ENCODE data around the gene SCGB1D2. TPM values are rescaled to one million over a fixed set of nuclear protein-coding genes. Genes with fewer than 3 reads are reported as not detected.
"Not testable (repeated sequence)": the region's sequence is repeated elsewhere in the genome, so short reads cannot be mapped to it uniquely, and the experiment has no call there.

The SCGB1D2 gene
- total RNA-seq: not detected

GRCh38 chr11:62242021-62242420 lies at the start of gene SCGB1D2:
SCGB1D2 (plus strand) TSS chr11:62242239; CDS start chr11:62242308, 69 bp downstream.
- intact Hi-C loops (cut with DNase I): no loop called here
- TF ChIP-seq POLR2A (IDR thresholded peaks at IDR 0.05; ENCODE audit: low read depth): no peak
- TF ChIP-seq CTCF (IDR thresholded peaks at IDR 0.05): no peak
- TF ChIP-seq POLR2AphosphoS5 (IDR thresholded peaks at IDR 0.05): no peak
- no peak for TF ChIP-seq EP300 (IDR thresholded peaks at IDR 0.05)

GRCh38 chr11:62193952-62194351 lies 48.1 kb upstream of the SCGB1D2 start:
- 69% methylated on average over 4 of the region's 4 CpGs for WGBS
- TF ChIP-seq EP300 (IDR thresholded peaks at IDR 0.05) (no peak), CTCF (IDR thresholded peaks at IDR 0.05) (no peak), POLR2A (IDR thresholded peaks at IDR 0.05; ENCODE audit: low read depth) (no peak)

More at GRCh38 chr11:62242021-62242420, at the start of gene SCGB1D2:
- Histone ChIP-seq H3K9me3 (no peaks in the 10 kb centered on the region), H3K27ac (replicated peaks in 1 of 4) (no peak within 1 kb of the TSS), H3K27me3 (peaks cover 0 to 54% (median 0%) of the 10 kb centered on the region in 4 donors), H3K4me1 (no peaks in the 10 kb centered on the region), H3K4me3 (no peak within 1 kb of the TSS), H3K36me3 (no peaks in the 10 kb centered on the region)
- no CpG with 5 or more reads among the region's 3 CpGs for WGBS
- DNase-seq (ENCODE audit: extremely low spot score): no peak

GRCh38 chr11:62195010-62195409 lies 47.0 kb upstream of the SCGB1D2 start:
- H3K4me3 ChIP-seq; H3K27ac ChIP-seq (replicated peaks in 1 of 4); DNase-seq (ENCODE audit: extremely low spot score); H3K4me1 ChIP-seq; intact Hi-C loops (cut with DNase I); H3K36me3 ChIP-seq; H3K9me3 ChIP-seq: not testable (repeated sequence)
- peaks cover 0 to 51% (median under 1%) of the 10 kb centered on the region in 4 donors for H3K27me3 ChIP-seq
- 50% methylated on average over 1 of the region's 9 CpGs for WGBS

More at GRCh38 chr11:62193952-62194351, 48.1 kb upstream of the SCGB1D2 start:
- Histone ChIP-seq H3K36me3 (no peaks in the 10 kb centered on the region), H3K27me3 (peaks cover 0 to 58% (median 2%) of the 10 kb centered on the region in 4 donors), H3K4me1 (no peaks in the 10 kb centered on the region), H3K9me3 (no peaks in the 10 kb centered on the region), H3K27ac (replicated peaks in 1 of 4) (no peak overlapping the region), H3K4me3 (no peak overlapping the region)
- DNase-seq (ENCODE audit: extremely low spot score): no peak
- intact Hi-C loops (cut with DNase I): no loop called here

GRCh38 chr11:62195945-62196344 lies 46.1 kb upstream of the SCGB1D2 start:
- TF ChIP-seq POLR2A (IDR thresholded peaks at IDR 0.05; ENCODE audit: low read depth): no peak
- no peak for TF ChIP-seq POLR2AphosphoS5 (IDR thresholded peaks at IDR 0.05)
- 71% methylated on average over 7 of the region's 7 CpGs for WGBS

GRCh38 chr11:62197400-62197799 lies 44.6 kb upstream of the SCGB1D2 start:
- H3K27ac ChIP-seq (replicated peaks in 1 of 4); H3K36me3 ChIP-seq; DNase-seq (ENCODE audit: extremely low spot score); H3K9me3 ChIP-seq; H3K4me3 ChIP-seq; intact Hi-C loops (cut with DNase I); H3K4me1 ChIP-seq: not testable (repeated sequence)
- peaks cover 0 to 38% (median 0%) of the 10 kb centered on the region in 4 donors for H3K27me3 ChIP-seq
- WGBS: 57% methylated on average over 2 of the region's 2 CpGs

More at GRCh38 chr11:62195945-62196344, 46.1 kb upstream of the SCGB1D2 start:
- Histone ChIP-seq H3K27ac (replicated peaks in 1 of 4) (no peak overlapping the region), H3K9me3 (no peaks in the 10 kb centered on the region), H3K36me3 (no peaks in the 10 kb centered on the region), H3K4me3 (no peak overlapping the region), H3K27me3 (peaks cover 0 to 44% (median 0%) of the 10 kb centered on the region in 4 donors), H3K4me1 (no peaks in the 10 kb centered on the region)
- intact Hi-C loops (cut with DNase I): no loop called here
- DNase-seq (ENCODE audit: extremely low spot score): no peak

GRCh38 chr11:62201376-62201775 lies 40.7 kb upstream of the SCGB1D2 start:
- Histone ChIP-seq H3K27ac (replicated peaks in 1 of 4) (no peak overlapping the region), H3K27me3 (peaks cover 0 to 11% (median 0%) of the 10 kb centered on the region in 4 donors), H3K4me1 (no peaks in the 10 kb centered on the region), H3K4me3 (no peak overlapping the region), H3K9me3 (no peaks in the 10 kb centered on the region), H3K36me3 (no peaks in the 10 kb centered on the region)
- DNase-seq (ENCODE audit: extremely low spot score): no peak
- no peak for TF ChIP-seq POLR2AphosphoS5 (IDR thresholded peaks at IDR 0.05)
- no peak for TF ChIP-seq EP300 (IDR thresholded peaks at IDR 0.05)
- no peak for TF ChIP-seq POLR2A (IDR thresholded peaks at IDR 0.05; ENCODE audit: low read depth)
- TF ChIP-seq CTCF (IDR thresholded peaks at IDR 0.05): no peak
- 76% methylated on average over 2 of the region's 2 CpGs for WGBS
- intact Hi-C loops (cut with DNase I): no loop called here
